K562 (cell line): Measurements from ENCODE around the gene SOS1. TPM values are rescaled to one million over a fixed set of nuclear protein-coding genes. Genes with fewer than 3 reads are reported as not detected.

Experiments
- DIDO1 ChIP-seq: fragments of 450-650 bp; IDR thresholded peaks from 2 replicates; pipeline ENCODE4 v1.6.1; 2016; ENCODE audit warnings: low read depth, missing biosample characterization, missing genetic modification characterization
- FOXK2 ChIP-seq, 2 experiments: fragments of 450-650 bp; IDR thresholded peaks in 1 of 2; conservative IDR thresholded peaks in 1 of 2; 2 replicates each; pipeline ENCODE4 v1.6.1; 2016; ENCODE audit warnings: low read depth in 2 of 2, mild to moderate bottlenecking in 1 of 2
- ILF3 ChIP-seq: fragments of 450-650 bp; IDR thresholded peaks from 2 replicates; pipeline ENCODE4 v1.6.1; 2018; ENCODE audit warnings: antibody characterized with exemption, mild to moderate bottlenecking, moderate library complexity, borderline replicate concordance
- JUN ChIP-seq, 2 experiments: sonication (generic) in 1 of 2; formaldehyde crosslinking in 1 of 2; IDR thresholded peaks; 2 replicates each; pipeline versions ENCODE4 v1.6.1 to v1.8.0; 2012 to 2022; ENCODE audit warnings: borderline replicate concordance in 2 of 2, mild to moderate bottlenecking in 2 of 2, improper control_type of control experiment in 1 of 2, low read depth in 1 of 2, low read length in 1 of 2, missing genetic modification reagents in 1 of 2
- L3MBTL2 ChIP-seq: fragments of 450-650 bp; IDR thresholded peaks from 2 replicates; pipeline ENCODE4 v1.6.1; 2016; ENCODE audit warnings: mild to moderate bottlenecking, moderate library complexity
- MEIS2 ChIP-seq: fragments of 450-650 bp; IDR thresholded peaks from 2 replicates; pipeline ENCODE4 v1.6.1; 2014; ENCODE audit warnings: mild to moderate bottlenecking; ENCODE audit not compliant: partially characterized antibody
- PHB ChIP-seq: fragments of 250-450 bp; sonication (Bioruptor Pico); IDR thresholded peaks from 2 replicates; pipeline ENCODE4 v1.5.0; 2021
- POLR2B ChIP-seq: fragments of 450-650 bp; IDR thresholded peaks from 2 replicates; pipeline ENCODE4 v1.6.1; 2018; ENCODE audit warnings: low read depth; ENCODE audit not compliant: partially characterized antibody
- POLR2G ChIP-seq: fragments of 200-400 bp; formaldehyde crosslinking; IDR thresholded peaks from 2 replicates; pipeline ENCODE4 v1.6.1; 2017; ENCODE audit warnings: low read depth, mild to moderate bottlenecking, antibody characterized with exemption, low read length, moderate library complexity
- POLR3A ChIP-seq: IDR thresholded peaks from 2 replicates; pipeline ENCODE4 v1.6.1; 2011; ENCODE audit warnings: borderline replicate concordance, mild to moderate bottlenecking, moderate library complexity; ENCODE audit not compliant: insufficient read length, insufficient read depth; ENCODE audit errors: extremely low read depth
- RBBP5 ChIP-seq: fragments of 200-600 bp; sonication (generic); IDR thresholded peaks from 2 replicates; pipeline ENCODE4 v1.6.1; 2012; ENCODE audit warnings: borderline replicate concordance, mild to moderate bottlenecking, low read length, control low read depth, inconsistent platforms; ENCODE audit not compliant: insufficient read depth, poor library complexity, severe bottlenecking
- SIN3B ChIP-seq: fragments of 450-650 bp; IDR thresholded peaks from 2 replicates; pipeline ENCODE4 v1.6.1; 2017; ENCODE audit warnings: low read depth, mild to moderate bottlenecking, moderate library complexity
- SP1 ChIP-seq: sonication (generic); formaldehyde crosslinking; IDR thresholded peaks from 2 replicates; pipeline ENCODE4 v1.8.1; 2022; ENCODE audit warnings: mild to moderate bottlenecking, missing genetic modification reagents
- SP2 ChIP-seq: IDR thresholded peaks from 2 replicates; pipeline ENCODE4 v1.6.1; 2011; ENCODE audit warnings: mild to moderate bottlenecking, low read depth, low read length, moderate library complexity; ENCODE audit not compliant: poor library complexity, severe bottlenecking; ENCODE audit errors: extremely low read depth
- TAF7 ChIP-seq: fragments of 450-650 bp; IDR thresholded peaks from 2 replicates; pipeline ENCODE4 v1.6.1; 2016; ENCODE audit warnings: missing genetic modification characterization, missing compliant biosample characterization
- ZFX ChIP-seq: sonication (generic); formaldehyde crosslinking; IDR thresholded peaks from 2 replicates; pipeline ENCODE4 v1.8.0; 2022; ENCODE audit warnings: mild to moderate bottlenecking, missing genetic modification reagents, moderate library complexity
- ZNF134 ChIP-seq: fragments of 250-450 bp; sonication (Bioruptor Pico); conservative IDR thresholded peaks from 2 replicates; pipeline ENCODE4 v1.4.0; 2020
- ZNF24 ChIP-seq: fragments of 450-650 bp; IDR thresholded peaks from 2 replicates; pipeline ENCODE4 v1.6.1; 2016
- ZNF253 ChIP-seq: fragments of 250-450 bp; sonication (Bioruptor Pico); conservative IDR thresholded peaks from 2 replicates; pipeline ENCODE4 v1.6.1; 2021; ENCODE audit warnings: mild to moderate bottlenecking
- ZNF589 ChIP-seq: fragments of 200-800 bp; sonication (Bioruptor generic); IDR thresholded peaks from 2 replicates; pipeline ENCODE4 v1.6.1; 2016; ENCODE audit warnings: low read depth, missing genetic modification characterization, missing compliant biosample characterization
- ZNF766 ChIP-seq: fragments of 200-800 bp; sonication (Bioruptor generic); conservative IDR thresholded peaks from 2 replicates; pipeline ENCODE4 v1.6.1; 2016; ENCODE audit warnings: missing genetic modification characterization, missing compliant biosample characterization
- ZSCAN29 ChIP-seq: fragments of 450-650 bp; IDR thresholded peaks from 2 replicates; pipeline ENCODE4 v1.6.1; 2017
- polyA plus RNA-seq, 8 experiments: library from polyadenylated mRNA; depleted of rRNA in 4 of 8; stranded (reverse) in 5 of 8; unstranded in 3 of 8; fragments of >200 nt; fragmentation: Nextera tagmentation in 2 of 8; fragmentation: Illumina TruSeq in 1 of 8; extraction: Ambion mirVana in 2 of 8; extraction: Trizol in 1 of 8; gene quantifications; 2 replicates each; pipeline versions ENCODE4 v1.2.1 to v1.2.3, GENCODE V29; 2011 to 2014; ENCODE audit warnings: inconsistent platforms in 1 of 8, missing spikeins in 1 of 8
- total RNA-seq, 7 experiments: library from RNA; depleted of rRNA in 6 of 7; stranded (reverse); fragments of >200 nt in 6 of 7; fragmentation: Illumina TruSeq in 2 of 7; extraction: Trizol in 2 of 7; gene quantifications; 2 replicates each; pipeline versions ENCODE4 v1.2.1 to v1.2.3, GENCODE V29; 2011 to 2021; ENCODE audit warnings: low replicate concordance in 1 of 7
- TF ChIP-seq, protein P1 (sequence below), 2 experiments: IDR thresholded peaks; 2 replicates each; pipeline ENCODE4 v1.6.1; 2011; ENCODE audit warnings: borderline replicate concordance in 1 of 2, control low read depth in 1 of 2, low read depth in 1 of 2, low read length in 1 of 2, mild to moderate bottlenecking in 1 of 2, mixed read lengths in 1 of 2, moderate library complexity in 1 of 2; ENCODE audit not compliant: insufficient read depth in 1 of 2, insufficient read length in 1 of 2, poor library complexity in 1 of 2, severe bottlenecking in 1 of 2; ENCODE audit errors: extremely low read depth in 1 of 2
- TF ChIP-seq, protein P2 (sequence below): IDR thresholded peaks from 2 replicates; pipeline ENCODE4 v1.6.1; 2011; ENCODE audit warnings: borderline replicate concordance, low read depth, mild to moderate bottlenecking, moderate library complexity, low read length; ENCODE audit not compliant: insufficient read depth, poor library complexity, severe bottlenecking

The SOS1 gene
- total and polyA plus RNA-seq, 9 of the 15 experiments (the other 6 are each of a cell fraction or from before 2014, with no cell fraction given): 2.5 to 27.1 (median 16.3) TPM

DNA sequence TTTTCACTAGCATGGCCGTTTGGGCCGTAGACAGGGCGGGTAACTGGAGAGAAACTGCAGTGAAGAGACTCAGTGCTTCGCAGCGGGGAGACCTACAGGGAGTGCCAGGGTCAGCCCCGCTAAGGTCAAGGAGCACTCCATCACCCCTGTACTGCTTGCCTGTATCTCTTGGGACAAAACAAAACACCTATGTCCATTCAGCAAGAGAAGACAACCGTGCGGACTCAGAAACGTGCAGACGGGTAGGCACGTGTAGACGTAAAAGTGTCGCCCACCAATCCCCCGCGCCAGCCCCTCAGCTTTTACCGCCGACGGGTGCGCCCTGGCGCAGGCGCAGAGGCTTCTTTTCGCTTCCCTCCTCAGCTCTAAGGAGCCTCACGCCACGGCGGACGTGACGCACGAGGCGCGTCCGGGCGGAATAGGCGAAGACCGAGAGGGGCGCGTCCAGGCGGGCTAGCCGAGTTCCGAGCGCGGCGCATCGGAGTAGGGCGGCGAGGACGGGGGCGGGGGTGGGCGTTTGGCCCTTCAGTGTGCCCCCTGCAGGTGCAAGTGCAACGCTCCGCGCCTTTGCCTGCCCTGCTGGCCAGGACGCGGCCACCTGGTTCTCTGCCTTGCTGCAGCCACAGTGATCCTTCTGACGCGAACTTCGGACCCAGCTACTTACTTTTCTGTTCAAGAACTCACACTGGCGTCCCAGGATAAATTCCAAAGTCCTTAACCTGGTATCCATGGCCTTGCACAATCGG is 3.3 kb upstream of the SOS1 start (continued):
- TF ChIP-seq SIN3B (peak; percentile 66; the same call in 1 of the 2 replicates), ZSCAN29 (no peak), ZNF134 (no peak), ILF3 (no peak), ZNF766 (peak; percentile 66), POLR2B (peak; percentile 69), POLR2G (peak; percentile 83), RBBP5 (peak; percentile 75), ZNF589 (CRISPR knock-in tag) (peak; percentile 22; the same call in 1 of the 2 replicates), ZFX (CRISPR knock-in tag) (peak; percentile 45), JUN (IDR thresholded peaks at IDR 0.05; ENCODE audit: borderline replicate concordance, low read depth, low read length) (peak; percentile 68; the same call in 1 of the 2 replicates), JUN (CRISPR knock-in tag; IDR thresholded peaks at IDR 0.05; ENCODE audit: borderline replicate concordance) (no peak; the same call in 1 of the 2 replicates), TAF7 (tag) (peak; percentile 30; the same call in 1 of the 2 replicates), L3MBTL2 (peak; percentile 94), ZNF253 (CRISPR knock-in tag) (no peak), POLR3A (no peak), FOXK2 (conservative IDR thresholded peaks at IDR 0.05 in 1 of 2, IDR thresholded peaks at IDR 0.05 in 1 of 2; ENCODE audit: low read depth in 2 of 2) (peak in 1 of 2 experiments; percentile 56; a peak in 3 of 4 replicates), ZNF24 (no peak), SP1 (CRISPR knock-in tag) (peak; percentile 95), MEIS2 (peak; percentile 89), PHB (CRISPR knock-in tag) (no peak), SP2 (no peak), DIDO1 (tag) (peak; percentile 82)
- TF ChIP-seq, protein P1, sequence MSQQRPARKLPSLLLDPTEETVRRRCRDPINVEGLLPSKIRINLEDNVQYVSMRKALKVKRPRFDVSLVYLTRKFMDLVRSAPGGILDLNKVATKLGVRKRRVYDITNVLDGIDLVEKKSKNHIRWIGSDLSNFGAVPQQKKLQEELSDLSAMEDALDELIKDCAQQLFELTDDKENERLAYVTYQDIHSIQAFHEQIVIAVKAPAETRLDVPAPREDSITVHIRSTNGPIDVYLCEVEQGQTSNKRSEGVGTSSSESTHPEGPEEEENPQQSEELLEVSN (IDR thresholded peaks at IDR 0.05; ENCODE audit: borderline replicate concordance in 1 of 2, extremely low read depth in 1 of 2, insufficient read depth in 1 of 2, insufficient read length in 1 of 2, low read depth in 1 of 2, low read length in 1 of 2, poor library complexity in 1 of 2, severe bottlenecking in 1 of 2): peak; percentile 93 to 96
- TF ChIP-seq, protein P2, sequence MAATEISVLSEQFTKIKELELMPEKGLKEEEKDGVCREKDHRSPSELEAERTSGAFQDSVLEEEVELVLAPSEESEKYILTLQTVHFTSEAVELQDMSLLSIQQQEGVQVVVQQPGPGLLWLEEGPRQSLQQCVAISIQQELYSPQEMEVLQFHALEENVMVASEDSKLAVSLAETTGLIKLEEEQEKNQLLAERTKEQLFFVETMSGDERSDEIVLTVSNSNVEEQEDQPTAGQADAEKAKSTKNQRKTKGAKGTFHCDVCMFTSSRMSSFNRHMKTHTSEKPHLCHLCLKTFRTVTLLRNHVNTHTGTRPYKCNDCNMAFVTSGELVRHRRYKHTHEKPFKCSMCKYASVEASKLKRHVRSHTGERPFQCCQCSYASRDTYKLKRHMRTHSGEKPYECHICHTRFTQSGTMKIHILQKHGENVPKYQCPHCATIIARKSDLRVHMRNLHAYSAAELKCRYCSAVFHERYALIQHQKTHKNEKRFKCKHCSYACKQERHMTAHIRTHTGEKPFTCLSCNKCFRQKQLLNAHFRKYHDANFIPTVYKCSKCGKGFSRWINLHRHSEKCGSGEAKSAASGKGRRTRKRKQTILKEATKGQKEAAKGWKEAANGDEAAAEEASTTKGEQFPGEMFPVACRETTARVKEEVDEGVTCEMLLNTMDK: peak; percentile 99
